Colonic mucosa (tissue), 4 donors: ENCODE data around the gene SIGLEC9. TPM values are rescaled to one million over a fixed set of nuclear protein-coding genes. Genes with fewer than 3 reads are reported as not detected.
A peak's percentile ranks its signal among the peaks of the same experiment; 100 is the strongest.

Experiments
- DNase-seq: peaks from one replicate; pipeline ENCODE4 v3.0.0-alpha.2; 2020
- H3K27ac ChIP-seq: fragments of 200-600 bp; one replicate; pipeline ENCODE4 v1.8.0; 2021
- H3K27me3 ChIP-seq: fragments of 200-600 bp; one replicate; pipeline ENCODE4 v1.8.0; 2021
- H3K36me3 ChIP-seq: fragments of 200-600 bp; one replicate; pipeline ENCODE4 v1.8.0; 2021
- H3K4me1 ChIP-seq: fragments of 200-600 bp; one replicate; pipeline ENCODE4 v1.8.0; 2021; ENCODE audit warnings: mild to moderate bottlenecking
- H3K4me3 ChIP-seq: fragments of 200-600 bp; one replicate; pipeline ENCODE4 v1.8.0; 2021
- H3K9ac ChIP-seq, 2 donors: one replicate each; pipeline ENCODE4 v1.7.0; 2013; ENCODE audit warnings: control low read depth in 2 of 2, low read depth in 2 of 2, low read length in 2 of 2
- H3K9me3 ChIP-seq: fragments of 200-600 bp; one replicate; pipeline ENCODE4 v1.8.0; 2021
- intact Hi-C: fragments of 100-400 bp; cut with DNase I; formaldehyde crosslinking; loops from one replicate; pipeline ENCODE4 v1.14.1; 2022
- total RNA-seq, 2 donors: library from RNA; stranded (reverse); fragmentation: NEBNext Ultra II Directional in 1 of 2; extraction: Animal tissue kit (Norgen Biotek cat#: 25700) in 1 of 2; gene quantifications; one replicate each; pipeline ENCODE4 v1.2.1, GENCODE V29; 2021
- TF ChIP-seq, protein P1 (sequence below): fragments of 200-600 bp; IDR thresholded peaks from one replicate; pipeline ENCODE4 v1.8.0; 2022; ENCODE audit warnings: antibody characterized with exemption, mild to moderate bottlenecking
- donor health status: healthy.
- donor health status: DM: no; HTN: no; CAD: no.
- donor health status: DM: no; HTN: no; CAD: no.

Gene SIGLEC9
- total RNA-seq, 2 donors from 2014 or later: 0.86 to 1.7 TPM

DNA sequence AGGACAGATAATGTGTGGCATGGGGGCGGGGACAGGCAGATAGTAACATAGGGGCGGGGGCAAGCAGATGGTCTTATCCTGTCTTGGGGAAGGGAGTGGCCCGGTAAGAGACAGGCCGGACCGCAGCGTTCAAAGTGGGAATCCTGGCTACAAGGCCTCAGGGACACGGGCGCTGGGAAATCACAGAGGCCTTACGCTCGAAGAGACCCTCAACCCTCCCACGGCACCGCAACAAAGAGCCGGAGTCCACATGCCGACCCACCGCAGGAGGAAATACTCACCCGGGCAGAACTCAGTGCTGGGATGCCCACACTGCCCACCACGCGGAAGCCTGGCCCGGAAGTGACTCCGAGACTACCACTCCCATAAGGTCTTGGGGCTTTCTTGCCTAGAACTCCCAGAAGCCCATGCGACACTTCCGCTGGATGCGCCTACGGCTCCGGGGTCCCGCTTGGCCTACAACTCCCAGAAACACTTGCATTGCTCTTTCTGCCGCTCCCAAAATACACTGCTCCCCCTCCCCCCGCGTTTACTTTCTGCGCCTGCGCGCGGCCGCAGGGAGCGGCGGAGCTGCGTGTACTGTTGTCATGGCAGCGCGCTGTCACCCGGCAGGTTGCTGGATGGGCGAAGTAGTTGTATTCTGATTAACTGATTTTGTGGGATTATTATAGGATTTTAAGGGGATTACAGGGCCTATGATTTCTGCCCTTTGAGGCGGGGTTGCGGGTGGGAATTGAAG lies 16.5 kb upstream of the SIGLEC9 start, which contains the start of gene CTU1:
CTU1 (minus strand) TSS at position 344 of the 739 bp plus-strand sequence. CDS start 3,840 bp downstream, outside the sequence.
- intact Hi-C loops: loop anchor here (5.0 kb wide), 1 partner anchor 489 kb away; no protein-coding TSS in a partner anchor
- Histone ChIP-seq H3K27ac (no peak within 1 kb of the TSS), H3K4me1 (peaks cover 6% of the 10 kb centered on the region), H3K36me3 (no peaks in the 10 kb centered on the region), H3K27me3 (no peaks in the 10 kb centered on the region), H3K9me3 (no peaks in the 10 kb centered on the region), H3K4me3 (peak within 1 kb of the TSS; percentile 64), H3K9ac (peak within 1 kb of the TSS; percentile 68 to 74)
- TF ChIP-seq, protein P1, sequence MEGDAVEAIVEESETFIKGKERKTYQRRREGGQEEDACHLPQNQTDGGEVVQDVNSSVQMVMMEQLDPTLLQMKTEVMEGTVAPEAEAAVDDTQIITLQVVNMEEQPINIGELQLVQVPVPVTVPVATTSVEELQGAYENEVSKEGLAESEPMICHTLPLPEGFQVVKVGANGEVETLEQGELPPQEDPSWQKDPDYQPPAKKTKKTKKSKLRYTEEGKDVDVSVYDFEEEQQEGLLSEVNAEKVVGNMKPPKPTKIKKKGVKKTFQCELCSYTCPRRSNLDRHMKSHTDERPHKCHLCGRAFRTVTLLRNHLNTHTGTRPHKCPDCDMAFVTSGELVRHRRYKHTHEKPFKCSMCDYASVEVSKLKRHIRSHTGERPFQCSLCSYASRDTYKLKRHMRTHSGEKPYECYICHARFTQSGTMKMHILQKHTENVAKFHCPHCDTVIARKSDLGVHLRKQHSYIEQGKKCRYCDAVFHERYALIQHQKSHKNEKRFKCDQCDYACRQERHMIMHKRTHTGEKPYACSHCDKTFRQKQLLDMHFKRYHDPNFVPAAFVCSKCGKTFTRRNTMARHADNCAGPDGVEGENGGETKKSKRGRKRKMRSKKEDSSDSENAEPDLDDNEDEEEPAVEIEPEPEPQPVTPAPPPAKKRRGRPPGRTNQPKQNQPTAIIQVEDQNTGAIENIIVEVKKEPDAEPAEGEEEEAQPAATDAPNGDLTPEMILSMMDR: no peak
- peak; percentile 99 for DNase-seq

DNA sequence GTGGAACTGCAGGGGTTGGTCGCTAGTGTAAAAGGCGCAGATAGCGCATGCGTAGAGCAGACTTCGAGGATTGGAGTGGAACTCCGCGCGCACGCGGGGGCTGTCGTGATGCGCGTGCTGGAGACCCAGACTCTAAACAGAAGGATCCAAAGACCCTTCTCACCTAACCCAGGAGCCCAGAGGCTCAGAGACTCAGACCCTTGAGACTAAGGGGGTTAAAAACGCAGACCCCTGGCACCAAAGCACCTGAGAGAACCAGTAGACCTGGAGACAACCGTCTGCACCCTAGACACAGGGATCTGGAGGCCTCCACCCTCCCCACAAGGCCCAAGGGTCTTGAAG lies 15.9 kb upstream of the SIGLEC9 start:
- TF ChIP-seq, protein P1: no peak
- H3K9me3 ChIP-seq: no peaks in the 10 kb centered on the region
- DNase-seq: no peak
- no peaks in the 10 kb centered on the region for H3K27me3 ChIP-seq
- peak overlapping the region in 1 of 2 donors; percentile 55 for H3K9ac ChIP-seq
- H3K4me3 ChIP-seq: peak overlapping the region; percentile 64
- no peaks in the 10 kb centered on the region for H3K36me3 ChIP-seq
- H3K27ac ChIP-seq: no peak overlapping the region
- peaks cover 6% of the 10 kb centered on the region for H3K4me1 ChIP-seq
- intact Hi-C loops: loop anchor here (5.0 kb wide), 1 partner anchor 489 kb away; no protein-coding TSS in a partner anchor

DNA sequence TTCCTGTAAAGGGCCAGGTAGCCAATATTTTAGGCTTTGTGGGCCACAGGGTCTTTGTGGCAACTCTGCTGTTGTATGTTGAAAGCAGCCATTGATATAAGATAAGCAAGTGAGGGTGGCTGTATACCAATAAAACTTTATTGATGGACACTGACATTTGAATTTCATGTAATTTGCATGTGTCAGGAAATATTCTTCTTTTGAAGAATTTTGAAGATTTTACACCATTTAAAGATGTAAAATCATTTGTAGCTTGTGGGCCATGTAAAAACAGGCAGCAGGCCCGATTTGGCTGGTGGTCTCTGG lies 14.1 kb upstream of the SIGLEC9 start:
- TF ChIP-seq, protein P1: no peak
- intact Hi-C loops: no loop called here
- H3K9ac ChIP-seq: no peak overlapping the region
- H3K36me3 ChIP-seq: no peaks in the 10 kb centered on the region
- no peak overlapping the region for H3K4me3 ChIP-seq
- peaks cover 6% of the 10 kb centered on the region for H3K4me1 ChIP-seq
- DNase-seq: no peak
- H3K27ac ChIP-seq: no peak overlapping the region
- no peaks in the 10 kb centered on the region for H3K9me3 ChIP-seq
- no peaks in the 10 kb centered on the region for H3K27me3 ChIP-seq

DNA sequence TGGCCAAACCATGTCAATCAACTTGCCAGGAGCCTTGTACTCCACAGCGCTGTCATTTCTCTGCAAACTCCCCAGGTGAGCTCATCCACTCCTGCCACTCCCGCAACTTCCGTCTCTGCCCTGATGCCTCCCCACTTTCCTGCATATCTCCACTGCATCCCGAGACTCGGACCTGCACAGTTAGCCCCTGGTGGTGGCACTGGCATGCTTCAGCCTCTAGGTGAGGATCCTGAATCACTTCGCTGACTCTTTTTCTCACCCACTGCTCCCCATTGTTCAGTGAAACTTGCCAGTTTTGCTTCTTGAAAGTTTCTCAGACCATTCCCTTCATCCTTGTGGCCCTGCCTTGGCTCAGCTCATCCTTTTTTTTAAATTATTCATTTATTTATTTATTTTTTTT lies 13.1 kb upstream of the SIGLEC9 start:
- Histone ChIP-seq H3K9ac (no peak overlapping the region), H3K4me1 (peaks cover 6% of the 10 kb centered on the region), H3K36me3 (no peaks in the 10 kb centered on the region), H3K27me3 (no peaks in the 10 kb centered on the region), H3K27ac (no peak overlapping the region), H3K9me3 (no peaks in the 10 kb centered on the region), H3K4me3 (no peak overlapping the region)
- no peak for DNase-seq
- intact Hi-C loops: no loop called here
- TF ChIP-seq, protein P1: no peak

DNA sequence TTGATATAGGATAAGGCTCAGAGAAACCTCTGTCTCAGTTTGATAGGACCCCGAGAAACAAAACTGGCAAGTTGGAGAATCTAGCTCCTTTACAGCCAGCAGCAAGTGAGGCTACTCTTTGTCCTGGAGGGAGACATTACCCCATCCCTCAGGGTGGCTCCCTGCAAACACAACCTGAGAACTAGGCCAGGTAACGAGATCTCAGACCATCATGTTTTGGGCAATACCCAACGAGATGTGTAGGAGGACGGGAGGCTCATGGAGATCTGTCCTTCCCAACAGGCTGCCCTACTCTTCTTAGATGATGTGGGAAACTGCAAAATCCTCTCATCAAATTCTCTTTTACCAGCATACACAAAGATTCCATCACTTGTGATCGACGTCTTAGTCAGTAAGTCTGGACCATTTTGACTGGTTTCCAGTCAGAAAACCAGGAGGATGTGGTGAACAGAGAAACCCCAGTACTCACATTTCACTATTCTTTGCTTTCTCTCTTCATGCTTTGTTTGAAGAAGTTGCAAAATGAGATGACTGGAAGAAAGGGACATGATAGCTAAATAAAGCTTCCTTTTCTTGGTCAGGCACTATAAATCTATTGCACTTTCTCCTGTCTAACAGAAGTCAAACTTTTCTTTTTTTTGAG lies 10.5 kb upstream of the SIGLEC9 start:
- no peaks in the 10 kb centered on the region for H3K9me3 ChIP-seq
- H3K27me3 ChIP-seq: no peaks in the 10 kb centered on the region
- no peak overlapping the region for H3K4me3 ChIP-seq
- no peaks in the 10 kb centered on the region for H3K36me3 ChIP-seq
- no peak overlapping the region for H3K27ac ChIP-seq
- intact Hi-C loops: no loop called here
- no peaks in the 10 kb centered on the region for H3K4me1 ChIP-seq
- H3K9ac ChIP-seq: no peak overlapping the region
- TF ChIP-seq, protein P1: no peak
- no peak for DNase-seq
